Psoas muscle (tissue), 8 donors: Measurements from ENCODE around the gene CSNK1A1. TPM values are rescaled to one million over a fixed set of nuclear protein-coding genes. Genes with fewer than 3 reads are reported as not detected.
A peak's percentile ranks its signal among the peaks of the same experiment; 100 is the strongest.

Experiments
- ATAC-seq, 4 donors: fragments of 200-7000 bp; cut with Tn5 transposase; one replicate each; pipeline ENCODE4 v1.9.1; 2020; ENCODE audit warnings: moderate library complexity in 3 of 4, mild to moderate bottlenecking in 2 of 4
- DNase-seq, 2 donors: peaks; one replicate each; pipeline ENCODE4 v3.0.0-alpha.2; 2020
- H3K27ac ChIP-seq: fragments of 200-600 bp; one replicate; pipeline ENCODE4 v1.8.0; 2022
- H3K27me3 ChIP-seq, 3 donors: fragments of 200-600 bp in 1 of 3; one replicate each; pipeline versions ENCODE4 v1.6.1 to v1.8.0; 2013 to 2022; ENCODE audit warnings: low read length in 2 of 3, mild to moderate bottlenecking in 2 of 3, moderate library complexity in 1 of 3; ENCODE audit not compliant: insufficient read depth in 3 of 3
- H3K36me3 ChIP-seq, 2 donors: fragments of 200-600 bp in 1 of 2; one replicate each; pipeline versions ENCODE4 v1.6.1 to v1.8.0; 2013 to 2022; ENCODE audit warnings: low read depth in 1 of 2, mild to moderate bottlenecking in 1 of 2, moderate library complexity in 1 of 2; ENCODE audit not compliant: insufficient read depth in 1 of 2
- H3K4me1 ChIP-seq: fragments of 200-600 bp; one replicate; pipeline ENCODE4 v1.8.0; 2022
- H3K4me3 ChIP-seq: fragments of 200-600 bp; one replicate; pipeline ENCODE4 v1.8.0; 2022; ENCODE audit warnings: mild to moderate bottlenecking
- H3K9me3 ChIP-seq: fragments of 200-600 bp; one replicate; pipeline ENCODE4 v1.8.0; 2022
- CTCF ChIP-seq: fragments of 200-600 bp; IDR thresholded peaks from one replicate; pipeline ENCODE4 v1.8.0; 2022; ENCODE audit warnings: antibody characterized with exemption
- WGBS, 3 donors: extraction: QIAGEN DNeasy Blood & Tissue Kit; methylation state at CpG; one replicate each; pipeline versions ENCODE4 v1.1.6 to v1.1.7; 2013; 5-methylcytosine and 5-hydroxymethylcytosine counted together
- intact Hi-C, 2 donors: fragments of 100-400 bp; cut with DNase I; formaldehyde crosslinking; loops; one replicate each; pipeline versions ENCODE4 v1.11.0 to v1.14.2; 2022
- polyA plus RNA-seq, 3 donors: library from polyadenylated mRNA; stranded (reverse); fragments of 200-250 nt; gene quantifications; one replicate each; pipeline ENCODE4 v1.2.3, GENCODE V29; 2013
- total RNA-seq, 4 donors: library from RNA; stranded (reverse); fragmentation: NEBNext Ultra II Directional in 2 of 4; extraction: Animal tissue kit (Norgen Biotek cat#: 25700) in 2 of 4; gene quantifications; one replicate each; pipeline versions ENCODE4 v1.2.1 to v1.2.4, GENCODE V29; 2021 to 2023
- donor health status: healthy with polysubstance abuse.
- donor health status: DM: no; HTN: no; CAD: no; lungs with moderate emphysema.
- donor health status: Bipolar disorder and iron deficiency.
- donor health status: healthy.
- donor health status: DM: yes; HTN: yes; CAD: no.
- donor health status: DM: no; HTN: no; CAD: no.
- donor health status: DM: no; HTN: no; CAD: no.
- donor health status: DM: yes; HTN: yes; CAD: no.

CSNK1A1 gene
- total and polyA plus RNA-seq, 7 donors = 73.6 to 394 (median 201) TPM

- no peak for TF ChIP-seq CTCF
These were observed 18.8 kb downstream of the CSNK1A1 start for GRCh38 chr5:149532413-149532812.

GRCh38 chr5:149529463-149529862 is 21.8 kb downstream of the CSNK1A1 start:
- no peak for DNase-seq
- Histone ChIP-seq H3K27me3 (no peaks in the 10 kb centered on the region), H3K27ac (no peak overlapping the region), H3K4me3 (peak overlapping the region; percentile 9), H3K36me3 (peaks cover 0 to 5% of the 10 kb centered on the region in 2 donors), H3K4me1 (peaks cover 93% of the 10 kb centered on the region), H3K9me3 (no peaks in the 10 kb centered on the region)
- ATAC-seq = no peak
- intact Hi-C loops = no loop called here
- TF ChIP-seq CTCF = no peak

More at GRCh38 chr5:149532413-149532812, 18.8 kb downstream of the CSNK1A1 start:
- ATAC-seq (no peak), DNase-seq (no peak)
- 86 to 93% (median 89%) methylated on average over 7 of the region's 7 CpGs for WGBS, 3 donors
- intact Hi-C loops = no loop called here
- Histone ChIP-seq H3K9me3 (no peaks in the 10 kb centered on the region), H3K4me1 (peaks cover 88% of the 10 kb centered on the region), H3K4me3 (no peak overlapping the region), H3K27me3 (no peaks in the 10 kb centered on the region), H3K27ac (no peak overlapping the region), H3K36me3 (peaks cover 0 to 15% of the 10 kb centered on the region in 2 donors)

GRCh38 chr5:149528281-149529060 is 22.8 kb downstream of the CSNK1A1 start:
- H3K27me3 ChIP-seq = no peaks in the 10 kb centered on the region
- peaks cover 91% of the 10 kb centered on the region for H3K4me1 ChIP-seq
- H3K9me3 ChIP-seq = no peaks in the 10 kb centered on the region
- DNase-seq (no peak), ATAC-seq (no peak)
- intact Hi-C loops = no loop called here
- TF ChIP-seq CTCF = no peak
- peak overlapping the region; percentile 30 for H3K27ac ChIP-seq
- peaks cover 0 to 15% of the 10 kb centered on the region in 2 donors for H3K36me3 ChIP-seq
- WGBS, 3 donors = 48 to 59% (median 56%) methylated on average over 4 of the region's 4 CpGs
- H3K4me3 ChIP-seq = peak overlapping the region; percentile 9

- Histone ChIP-seq H3K27me3 (no peaks in the 10 kb centered on the region), H3K4me3 (peak overlapping the region; percentile 14), H3K27ac (peak overlapping the region; percentile 31), H3K4me1 (peaks cover 92% of the 10 kb centered on the region), H3K36me3 (peaks cover 0 to 22% of the 10 kb centered on the region in 2 donors), H3K9me3 (no peaks in the 10 kb centered on the region)
- TF ChIP-seq CTCF = no peak
- peak in 2 of 4 donors; percentile 31 to 34 for ATAC-seq
- intact Hi-C loops = no loop called here
- WGBS, 3 donors = 18 to 34% (median 19%) methylated on average over 12 of the region's 12 CpGs
- DNase-seq = no peak
These were observed 24.2 kb downstream of the CSNK1A1 start for GRCh38 chr5:149526845-149527590.
